ENCODE measurements around the gene PRSS16.

PRSS16 gene

GRCh38 chr6:27247133-27247836 lies at the start of gene PRSS16:
TSS of gene PRSS16 (plus strand) at chr6:27247701. CDS start at chr6:27247738, 37 bp downstream.
- DNase-seq: no peak
- H3K4me3 ChIP-seq (ENCODE audit: low read depth, low read length): no peak within 1 kb of the TSS
- peaks cover 98% of the 10 kb centered on the region for H3K27me3 ChIP-seq (ENCODE audit: insufficient read depth, low read depth, severe bottlenecking)

GRCh38 chr6:27205375-27206278 lies 41.9 kb upstream of the PRSS16 start:
- peaks cover 26% of the 10 kb centered on the region for H3K9me3 ChIP-seq (ENCODE audit: severe bottlenecking)
- no peaks in the 10 kb centered on the region for H3K36me3 ChIP-seq
- H3K27me3 ChIP-seq (ENCODE audit: insufficient read depth, low read depth, severe bottlenecking): peaks cover 95% of the 10 kb centered on the region
- H3K4me3 ChIP-seq (ENCODE audit: low read depth, low read length): no peak overlapping the region
- TF ChIP-seq CTCF (IDR thresholded peaks at IDR 0.05; ENCODE audit: low read depth, low read length): no peak
- DNase-seq: no peak
- H3K27ac ChIP-seq: no peak overlapping the region

More at GRCh38 chr6:27247133-27247836, at the start of gene PRSS16:
- H3K36me3 ChIP-seq: no peaks in the 10 kb centered on the region
- no peak within 1 kb of the TSS for H3K27ac ChIP-seq
- peaks cover 29% of the 10 kb centered on the region for H3K9me3 ChIP-seq (ENCODE audit: severe bottlenecking)
- no peak for TF ChIP-seq CTCF (IDR thresholded peaks at IDR 0.05; ENCODE audit: low read depth, low read length)

GRCh38 chr6:27206806-27207205 lies 40.7 kb upstream of the PRSS16 start:
- no peak for TF ChIP-seq CTCF (IDR thresholded peaks at IDR 0.05; ENCODE audit: low read depth, low read length)
- peaks cover 24% of the 10 kb centered on the region for H3K9me3 ChIP-seq (ENCODE audit: severe bottlenecking)
- no peak overlapping the region for H3K4me3 ChIP-seq (ENCODE audit: low read depth, low read length)
- no peak for DNase-seq
- H3K36me3 ChIP-seq: no peaks in the 10 kb centered on the region
- no peak overlapping the region for H3K27ac ChIP-seq
- H3K27me3 ChIP-seq (ENCODE audit: insufficient read depth, low read depth, severe bottlenecking): peaks cover 95% of the 10 kb centered on the region

- Histone ChIP-seq H3K36me3 (no peaks in the 10 kb centered on the region), H3K9me3 (ENCODE audit: severe bottlenecking) (peaks cover 23% of the 10 kb centered on the region), H3K27me3 (ENCODE audit: insufficient read depth, low read depth, severe bottlenecking) (peaks cover 95% of the 10 kb centered on the region), H3K4me3 (ENCODE audit: low read depth, low read length) (no peak overlapping the region), H3K27ac (no peak overlapping the region)
- no peak for TF ChIP-seq CTCF (IDR thresholded peaks at IDR 0.05; ENCODE audit: low read depth, low read length)
- no peak for DNase-seq
These were observed 39.5 kb upstream of the PRSS16 start for GRCh38 chr6:27208042-27208441.

- DNase-seq: no peak
- Histone ChIP-seq H3K9me3 (ENCODE audit: severe bottlenecking) (peaks cover 33% of the 10 kb centered on the region), H3K36me3 (no peaks in the 10 kb centered on the region), H3K27me3 (ENCODE audit: insufficient read depth, low read depth, severe bottlenecking) (peaks cover 94% of the 10 kb centered on the region), H3K27ac (no peak overlapping the region), H3K4me3 (ENCODE audit: low read depth, low read length) (no peak overlapping the region)
- no peak for TF ChIP-seq CTCF (IDR thresholded peaks at IDR 0.05; ENCODE audit: low read depth, low read length)
These were observed 38.3 kb upstream of the PRSS16 start for GRCh38 chr6:27209196-27209595.

All from WERI-Rb-1 (cell line).